Measurements from ENCODE around the gene DDX5. TPM values are rescaled to one million over a fixed set of nuclear protein-coding genes. Genes with fewer than 3 reads are reported as not detected.
"Not testable (repeated sequence)": the region's sequence is repeated elsewhere in the genome, so short reads cannot be mapped to it uniquely, and the experiment has no call there.

The DDX5 gene
- total RNA-seq, 2 experiments from 2014 or later = 679 to 698 TPM

DNA sequence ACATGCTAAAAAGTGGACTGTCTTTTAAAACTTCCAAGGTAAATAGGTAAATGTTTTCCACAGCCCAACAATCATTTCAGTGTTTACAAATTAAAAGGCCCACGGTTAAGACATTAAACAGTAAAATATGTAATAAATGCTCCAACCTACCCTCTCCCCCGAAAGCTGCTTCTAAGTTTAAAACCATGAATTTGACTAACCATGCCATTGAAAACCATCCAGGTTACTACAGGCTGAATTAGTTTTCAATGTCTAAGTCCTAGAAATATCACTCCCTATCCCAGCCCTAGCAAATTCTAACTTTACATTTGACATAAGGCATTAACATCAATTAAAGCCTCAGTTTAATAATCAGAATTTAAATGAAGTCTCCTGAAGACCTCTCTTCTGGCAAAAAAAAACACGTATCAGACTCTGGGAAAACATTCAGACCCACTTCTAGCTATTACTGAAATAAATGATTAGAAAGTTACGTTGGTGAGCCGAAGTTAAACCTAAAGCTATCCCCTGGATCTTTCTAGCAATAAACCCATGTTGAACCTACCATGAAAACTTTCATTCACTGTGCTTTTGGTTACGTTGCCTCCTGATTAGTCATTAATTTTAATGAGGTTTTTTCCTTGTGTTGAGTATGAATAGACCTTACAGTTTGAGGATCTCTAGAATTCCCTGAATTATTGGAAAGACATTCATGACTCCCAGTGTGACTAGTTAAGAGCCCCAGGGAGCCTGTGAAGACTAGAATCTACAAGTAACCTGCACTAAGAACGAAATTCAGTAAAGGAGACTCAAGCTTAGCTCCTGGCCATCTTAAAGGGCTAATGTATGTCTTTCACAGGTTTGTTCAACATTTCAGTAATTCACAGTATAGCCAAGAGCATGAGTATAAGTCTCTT, 7.5 kb downstream of the DDX5 start:
- POLR2A ChIA-PET = interaction anchor here (0.5 to 4.6 kb wide), 3 partner anchors 8 to 50 kb away, joined by 3 to 90 read pairs (median 4); partner anchors contain the start of genes CEP95 and DDX5
- CTCF ChIA-PET = interaction anchor here (0.7 to 2.8 kb wide), 3 partner anchors 7 to 151 kb away, joined by 3 to 15 read pairs (median 3); no protein-coding TSS in a partner anchor

DNA sequence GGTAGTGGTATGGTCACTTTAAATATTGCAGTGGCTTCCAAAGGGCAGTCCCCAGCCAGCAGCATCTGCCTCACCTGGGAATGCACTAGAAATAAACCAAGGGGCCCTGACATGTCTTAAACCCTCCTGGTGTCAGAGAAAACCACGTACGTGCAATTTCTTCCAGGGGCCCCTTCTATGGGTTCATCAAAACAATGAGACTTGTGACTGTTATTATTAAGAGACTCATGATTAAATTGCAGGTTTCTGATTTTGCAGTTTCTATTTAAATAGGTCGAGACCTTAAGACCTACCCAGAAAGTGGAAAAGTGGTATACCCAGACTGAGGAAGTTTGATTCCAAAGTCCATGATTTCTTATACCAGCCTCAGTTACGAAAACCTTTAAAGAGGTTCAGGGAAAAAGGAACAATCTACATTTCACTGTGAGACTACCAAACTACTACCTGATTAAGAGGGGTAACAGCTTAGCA, 8.5 kb downstream of the DDX5 start:
- ChIA-PET CTCF (interaction anchor here (0.7 to 2.8 kb wide), 5 partner anchors 8 to 152 kb away, joined by 3 to 15 read pairs (median 7); partner anchors contain the start of gene CEP95), POLR2A (interaction anchor here (0.5 to 4.6 kb wide), 3 partner anchors 9 to 291 kb away, joined by 3 to 90 read pairs (median 7); partner anchors contain the start of genes CEP95 and DDX5)

DNA sequence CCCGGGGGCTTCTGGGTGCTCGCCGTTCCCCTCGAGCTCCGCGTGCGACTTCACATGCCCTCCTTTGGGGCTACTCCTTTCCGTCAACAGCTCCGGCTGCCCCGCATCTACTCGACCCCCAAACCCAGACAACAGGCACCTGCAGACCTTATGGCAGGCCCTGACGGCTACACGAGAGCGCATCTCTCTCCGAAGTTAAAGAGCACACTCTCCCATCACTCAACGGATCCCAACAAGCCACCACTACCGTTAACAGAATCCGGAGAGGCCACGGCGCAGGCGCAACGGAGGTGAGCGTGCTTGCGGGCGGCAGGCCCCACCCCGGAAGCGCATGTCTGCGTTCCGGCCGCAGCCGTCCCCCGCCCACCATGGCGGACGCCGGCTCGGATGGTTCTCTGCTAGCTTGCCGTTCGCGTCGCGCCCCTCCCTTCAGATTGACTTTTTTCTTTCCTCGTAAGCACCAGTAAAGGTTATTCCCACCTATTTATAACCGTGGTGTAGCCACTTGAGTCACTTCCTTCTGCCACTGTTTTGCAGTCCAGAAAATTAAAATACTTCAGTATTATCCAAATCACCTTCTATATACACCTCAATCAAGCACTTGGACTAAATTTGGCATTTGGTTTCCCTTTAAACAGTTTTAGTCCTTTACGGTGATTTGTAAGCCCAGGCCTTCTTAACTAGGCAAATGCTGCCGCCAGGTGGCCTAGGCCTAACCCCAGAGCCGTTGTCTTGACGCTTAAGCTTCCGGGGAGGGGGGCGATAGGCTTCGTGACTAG, 9.1 kb downstream of the DDX5 start, which contains the start of gene POLG2:
Gene POLG2 (minus strand): TSS at position 269 of the 779 bp plus-strand sequence. CDS start 86 bp downstream, at position 183.
- CTCF ChIA-PET = interaction anchor here (1.0 to 2.8 kb wide), 6 partner anchors 8 to 163 kb away, joined by 3 to 15 read pairs (median 7); partner anchors contain the start of gene CEP95
- POLR2A ChIA-PET = interaction anchor here (0.5 to 4.6 kb wide), 3 partner anchors 9 to 291 kb away, joined by 3 to 90 read pairs (median 7); partner anchors contain the start of genes CEP95 and DDX5

DNA sequence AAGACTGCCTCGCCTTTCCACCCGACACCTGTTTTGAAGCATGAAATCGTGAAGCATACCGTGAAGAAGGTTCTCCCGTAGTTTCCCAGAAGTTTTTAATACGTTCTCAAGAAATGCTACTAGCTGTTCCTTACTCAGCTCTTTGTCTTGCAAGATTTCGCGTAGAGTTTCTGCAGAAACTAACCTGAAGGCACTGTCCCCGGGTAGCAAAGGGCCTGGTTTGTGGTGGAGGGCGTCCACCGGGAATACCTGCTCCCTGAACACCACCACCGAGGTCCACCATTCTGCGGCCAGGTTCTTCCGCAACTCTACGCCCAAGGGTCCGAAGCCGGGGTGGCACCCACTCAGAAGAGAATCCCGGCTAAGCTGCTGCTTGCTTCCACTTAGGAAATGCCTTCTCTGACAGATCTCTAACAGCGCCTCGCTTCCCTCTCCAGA, 9.7 kb downstream of the DDX5 start:
- CTCF ChIA-PET = interaction anchor here (1.0 to 2.8 kb wide), 6 partner anchors 9 to 163 kb away, joined by 3 to 15 read pairs (median 7); partner anchors contain the start of gene CEP95
- POLR2A ChIA-PET = interaction anchor here (1.0 to 4.6 kb wide), 2 partner anchors 10 to 77 kb away, joined by 3 to 90 read pairs; partner anchors contain the start of genes CEP95 and DDX5

DNA sequence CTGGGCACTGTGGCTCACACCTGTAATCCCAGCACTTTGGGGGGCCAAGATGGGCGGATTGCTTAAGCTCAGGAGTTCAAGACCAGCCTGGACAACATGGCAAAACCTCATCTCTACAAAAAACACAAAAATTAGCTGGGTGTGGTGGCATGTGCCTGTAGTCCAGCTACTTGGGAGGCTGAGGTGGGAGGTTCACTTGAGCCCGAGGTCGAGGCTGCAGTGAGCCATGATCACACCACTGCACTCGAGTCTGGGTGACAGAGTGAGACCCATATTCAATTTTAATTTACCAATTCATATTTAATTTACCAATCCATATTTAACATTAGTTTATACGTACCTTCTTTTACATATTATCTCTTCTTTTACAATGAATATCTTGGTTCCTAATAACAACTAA, 10.8 kb downstream of the DDX5 start:
- CTCF ChIA-PET = interaction anchor here (0.7 to 2.8 kb wide), 3 partner anchors 10 to 243 kb away, joined by 3 to 15 read pairs (median 5); partner anchors contain the start of gene CEP95

DNA sequence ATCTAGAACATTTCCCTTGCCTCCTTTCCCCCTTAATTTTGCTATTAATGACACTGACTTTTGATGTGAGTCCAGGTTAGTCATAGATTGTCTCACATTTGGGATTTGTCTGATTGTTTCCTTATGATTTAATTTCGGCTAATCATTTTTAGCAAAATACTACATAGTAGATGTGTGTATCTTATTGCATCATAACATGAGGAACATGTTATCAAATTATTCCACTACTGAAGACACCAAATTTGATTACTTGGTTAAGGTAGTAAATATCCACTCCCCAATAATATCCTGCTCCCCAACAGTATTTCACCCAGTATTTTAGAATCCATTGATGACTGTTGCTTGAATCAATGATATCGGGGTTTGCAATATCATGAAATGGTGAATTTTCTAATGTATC, 12.0 kb downstream of the DDX5 start:
- ChIA-PET CTCF (interaction anchor here (2.0 kb wide), 1 partner anchor 10 kb away, joined by 5 read pairs; no protein-coding TSS in a partner anchor), POLR2A (interaction anchor here (4.6 kb wide), 1 partner anchor 12 kb away, joined by 90 read pairs; the partner anchor contains the start of genes CEP95 and DDX5)

More for the DNA sequence above, 10.8 kb downstream of the DDX5 start:
- POLR2A ChIA-PET = interaction anchor here (4.6 kb wide), 1 partner anchor 11 kb away, joined by 90 read pairs; the partner anchor contains the start of genes CEP95 and DDX5

DNA sequence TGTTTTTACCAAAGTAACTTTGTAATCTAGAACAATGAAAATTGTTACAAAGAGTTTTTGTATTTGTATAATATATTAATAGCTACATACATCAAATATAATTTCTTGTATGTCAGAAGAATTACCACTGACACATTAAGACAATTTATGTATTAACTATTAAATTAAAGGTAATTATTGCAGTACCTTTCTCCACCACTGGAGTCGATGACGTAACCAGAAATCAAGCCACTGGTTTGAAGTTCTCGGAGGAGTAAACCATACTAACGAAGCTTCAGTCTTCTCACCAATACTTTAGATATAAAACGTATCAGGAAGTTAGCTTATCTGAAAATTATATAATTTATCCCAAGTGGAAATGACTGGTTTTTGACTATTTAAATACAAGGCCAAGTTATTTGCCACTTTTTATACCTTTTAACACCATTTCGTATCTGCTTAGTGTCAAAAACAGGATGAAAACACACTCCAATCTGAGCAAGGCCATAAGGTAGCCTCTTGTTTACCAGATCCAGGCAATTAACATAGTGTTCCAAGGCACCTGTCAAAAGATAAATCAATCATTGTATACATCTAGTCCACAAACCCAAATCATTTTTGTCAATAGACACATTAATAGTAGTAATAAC, 13.5 kb downstream of the DDX5 start:
- ChIA-PET POLR2A (interaction anchor here (0.5 to 4.0 kb wide), 4 partner anchors 10 to 641 kb away, joined by 3 to 25 read pairs (median 6); partner anchors contain the start of genes CEP95 and DDX5), CTCF (interaction anchor here (1.0 to 2.0 kb wide), 4 partner anchors 11 to 221 kb away, joined by 3 to 10 read pairs (median 4); no protein-coding TSS in a partner anchor)

DNA sequence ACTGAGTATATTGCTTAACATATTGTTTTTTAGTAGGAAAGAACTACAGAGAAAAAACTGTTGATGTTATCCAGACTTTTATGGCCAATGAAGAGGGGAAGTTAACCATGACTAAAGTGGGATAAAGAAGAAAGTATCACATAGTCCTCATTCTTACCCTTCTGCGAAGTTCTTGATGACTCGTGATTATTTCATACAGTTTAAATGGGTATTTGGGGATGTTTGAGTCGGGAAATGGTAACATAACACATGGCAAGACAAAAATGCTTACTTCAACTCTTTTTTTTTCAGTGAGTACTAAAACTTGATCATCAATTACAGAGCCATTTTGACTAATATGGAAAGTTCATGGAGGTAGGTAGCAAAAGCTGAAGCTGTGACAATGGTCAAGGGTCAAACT, 14.1 kb downstream of the DDX5 start:
- ChIA-PET CTCF (interaction anchor here (0.6 to 3.9 kb wide), 6 partner anchors 10 to 245 kb away, joined by 4 to 31 read pairs (median 5); partner anchors contain the start of genes CEP95 and DDX5), POLR2A (interaction anchor here (0.9 to 4.0 kb wide), 2 partner anchors 10 to 13 kb away, joined by 3 to 25 read pairs; partner anchors contain the start of genes CEP95 and DDX5)

DNA sequence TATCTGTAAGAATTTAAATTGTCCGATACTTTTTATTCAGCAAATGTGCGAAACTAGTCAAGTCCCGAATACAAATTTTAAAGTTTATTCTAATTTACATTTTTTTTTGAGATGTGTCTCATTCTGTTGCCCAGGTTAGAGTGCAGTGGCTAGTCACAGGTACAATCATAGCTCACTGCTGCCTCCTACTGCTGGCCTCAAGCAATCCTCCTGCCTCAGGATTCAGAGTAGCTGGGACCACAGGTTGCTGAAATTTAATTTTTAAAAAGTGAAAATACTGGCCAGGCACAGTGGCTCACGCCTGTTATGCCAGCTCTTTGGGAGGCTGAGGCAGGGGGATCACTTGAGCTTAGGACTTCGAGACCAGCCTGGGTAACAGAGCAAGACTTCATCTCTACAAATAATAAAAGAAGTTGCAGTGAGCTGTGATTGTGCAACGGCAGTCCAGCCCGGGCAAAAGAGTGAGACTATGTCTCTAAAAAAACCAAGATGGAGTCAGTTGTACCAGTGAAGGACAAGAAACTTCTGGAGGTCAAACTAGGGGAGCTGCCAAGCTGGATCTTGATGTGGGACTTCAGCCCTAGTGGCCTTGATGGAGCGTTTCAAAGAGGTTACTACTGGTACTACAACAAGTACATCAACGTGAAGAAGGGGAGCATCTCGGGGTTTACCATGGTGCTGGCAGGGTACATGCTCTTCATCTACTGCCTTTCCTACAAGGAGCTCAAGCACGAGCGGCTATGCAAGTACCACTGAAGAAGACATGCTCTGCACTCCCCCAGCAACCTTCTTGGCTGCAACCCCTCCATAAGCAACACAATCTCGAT, 14.8 kb downstream of the DDX5 start:
- CTCF ChIA-PET = interaction anchor here (0.6 to 3.9 kb wide), 6 partner anchors 9 to 245 kb away, joined by 3 to 31 read pairs (median 4); partner anchors contain the start of genes CEP95 and DDX5
- POLR2A ChIA-PET = interaction anchor here (1.0 to 4.0 kb wide), 2 partner anchors 14 to 17 kb away, joined by 3 to 25 read pairs; partner anchors contain the start of genes CEP95 and DDX5

DNA sequence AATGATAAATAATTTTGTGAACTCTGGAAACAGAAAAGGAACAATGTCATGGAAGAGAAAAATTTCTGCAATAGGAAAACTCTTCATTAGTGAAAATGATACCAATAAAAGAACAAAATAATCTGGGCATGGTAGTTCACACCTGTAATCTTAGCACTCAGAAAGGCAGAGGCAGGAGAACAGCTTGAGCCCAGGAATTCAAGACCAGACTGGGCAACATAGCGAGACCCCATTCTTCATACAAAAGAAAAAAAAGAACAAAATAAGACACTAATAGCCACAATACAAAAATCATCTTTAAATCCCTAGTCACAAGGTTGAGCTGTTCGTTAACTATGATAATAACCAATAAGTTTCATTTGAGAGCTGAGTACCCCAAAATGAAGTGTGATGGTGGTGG, 17.8 kb downstream of the DDX5 start:
- ChIA-PET POLR2A (no interaction called here), CTCF (interaction anchor here (0.6 to 3.9 kb wide), 2 partner anchors 68 to 132 kb away, joined by 3 to 31 read pairs; no protein-coding TSS in a partner anchor)

DNA sequence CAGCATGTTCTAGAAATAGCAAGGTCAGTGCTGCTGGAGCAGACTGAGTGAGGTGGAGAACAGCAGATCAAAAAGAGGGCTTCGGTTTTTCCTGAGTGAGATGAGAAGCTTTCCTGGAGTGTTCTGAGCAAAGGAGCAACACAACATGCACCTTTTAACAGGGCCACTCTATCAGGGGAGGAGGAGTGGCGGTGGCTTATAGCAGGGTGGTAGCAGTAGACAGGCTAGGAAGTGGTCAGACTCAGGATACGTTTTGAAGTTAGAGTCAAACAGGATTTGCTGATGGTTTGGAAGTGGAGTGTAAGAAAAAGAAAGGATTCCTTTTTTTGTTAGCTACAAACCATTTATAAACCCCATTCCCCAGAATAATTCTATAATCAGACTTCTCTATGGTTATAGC, 21.7 kb downstream of the DDX5 start:
- ChIA-PET CTCF (interaction anchor here (0.6 kb wide), 1 partner anchor 320 kb away, joined by 3 read pairs; no protein-coding TSS in a partner anchor), POLR2A (no interaction called here)

DNA sequence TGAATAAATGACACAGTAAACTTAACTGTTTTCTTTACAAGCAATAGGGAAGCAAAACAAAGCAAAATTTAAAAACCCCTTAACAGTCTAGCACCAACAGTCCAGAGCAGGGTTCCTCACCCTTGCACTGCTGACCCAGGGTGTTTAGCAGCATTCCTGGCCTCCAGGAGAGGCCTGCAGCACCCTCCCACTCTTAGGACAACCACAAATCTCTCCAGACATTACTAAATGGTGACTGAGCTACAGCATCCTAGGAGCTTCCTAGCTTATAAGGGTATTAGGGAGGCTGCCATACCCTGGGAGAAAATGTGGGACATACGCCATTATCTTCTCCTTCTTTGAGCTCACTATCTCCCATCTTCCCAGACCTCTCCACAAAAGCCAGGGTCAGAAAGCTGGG, 25.1 kb downstream of the DDX5 start:
- CTCF ChIA-PET = interaction anchor here (0.9 kb wide), 1 partner anchor 61 kb away, joined by 3 read pairs; no protein-coding TSS in a partner anchor
- POLR2A ChIA-PET = interaction anchor here (0.6 kb wide), 1 partner anchor 85 kb away, joined by 11 read pairs; no protein-coding TSS in a partner anchor

DNA sequence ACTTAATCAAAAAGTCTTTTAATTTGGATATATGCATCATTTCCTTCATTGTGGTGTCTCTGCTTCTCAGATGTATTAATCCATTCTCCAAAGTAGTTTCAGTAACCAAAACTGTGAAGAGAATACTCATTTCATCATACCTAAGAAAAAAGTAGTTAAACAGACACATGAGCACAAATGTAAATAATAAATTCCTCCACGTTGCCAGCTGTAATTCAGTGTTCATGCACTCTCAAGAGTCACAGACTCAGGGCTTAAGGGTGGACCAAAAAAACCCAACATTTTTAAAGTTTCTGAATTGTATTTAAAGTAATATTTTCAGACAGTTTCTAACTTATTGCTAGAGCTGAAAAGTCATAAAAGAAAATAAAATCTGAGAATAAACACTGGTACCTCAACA, 28.2 kb downstream of the DDX5 start:
- ChIA-PET CTCF (no interaction called here), POLR2A (no interaction called here)

DNA sequence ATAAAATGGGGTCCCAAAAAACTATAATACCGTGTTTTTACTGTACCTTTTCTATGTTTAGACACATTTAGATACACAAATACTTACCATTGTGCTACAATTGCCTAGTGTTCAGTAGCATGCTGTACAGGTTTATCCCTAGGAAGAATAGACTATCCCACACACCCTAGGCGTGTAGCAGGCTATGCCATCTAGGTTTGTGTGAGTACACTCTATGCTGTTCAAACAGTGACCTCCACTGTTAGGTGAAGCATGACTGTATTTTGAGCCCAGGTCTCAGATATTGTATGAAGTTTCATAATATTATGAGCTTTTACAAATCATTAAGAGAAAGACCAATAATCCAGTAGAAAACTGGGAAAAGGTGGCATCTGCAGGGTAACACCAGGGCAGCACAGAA, 33.5 kb downstream of the DDX5 start:
- ChIA-PET CTCF (no interaction called here), POLR2A (no interaction called here)

DNA sequence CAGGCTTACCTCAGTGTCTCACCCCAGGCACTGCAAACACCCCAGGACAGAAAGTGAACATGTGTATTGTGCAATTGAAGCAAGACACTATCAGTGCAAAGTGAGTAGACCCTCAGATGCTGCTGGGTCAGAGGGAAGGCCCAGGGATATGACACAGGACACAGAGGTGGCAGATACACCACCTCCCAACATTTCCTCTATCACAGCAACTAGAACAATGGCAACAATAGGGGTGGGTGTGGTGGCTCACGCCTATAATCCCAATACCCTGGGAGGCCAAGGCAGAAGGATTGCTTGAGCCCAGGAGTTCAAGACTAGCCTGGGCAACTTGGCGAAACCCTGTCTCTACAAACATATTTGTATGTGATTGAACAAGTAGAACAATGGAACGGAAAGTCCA, 34.6 kb downstream of the DDX5 start:
- CTCF ChIA-PET = no interaction called here
- POLR2A ChIA-PET = no interaction called here

DNA sequence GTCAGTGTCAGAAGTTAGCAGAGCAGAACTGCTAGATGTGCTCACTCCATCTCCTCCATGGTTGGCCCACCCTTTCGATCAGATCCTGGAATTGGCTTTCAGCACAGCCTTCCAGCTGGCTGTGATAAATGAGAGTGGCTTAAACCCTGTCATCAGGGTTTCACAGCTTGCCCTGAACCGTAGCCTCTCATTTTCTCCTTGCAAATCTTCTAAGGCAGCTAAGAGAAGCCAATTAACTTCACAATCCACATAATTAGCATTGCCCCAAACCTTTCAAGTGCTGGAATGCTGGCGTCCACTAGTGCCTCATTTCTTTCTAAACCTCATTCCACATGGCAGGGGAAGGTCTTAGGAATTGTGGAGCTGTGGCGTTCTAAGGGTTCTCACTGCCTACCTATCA, 35.5 kb downstream of the DDX5 start:
- CTCF ChIA-PET = interaction anchor here (0.6 kb wide), 1 partner anchor 28 kb away, joined by 3 read pairs; no protein-coding TSS in a partner anchor
- POLR2A ChIA-PET = no interaction called here

DNA sequence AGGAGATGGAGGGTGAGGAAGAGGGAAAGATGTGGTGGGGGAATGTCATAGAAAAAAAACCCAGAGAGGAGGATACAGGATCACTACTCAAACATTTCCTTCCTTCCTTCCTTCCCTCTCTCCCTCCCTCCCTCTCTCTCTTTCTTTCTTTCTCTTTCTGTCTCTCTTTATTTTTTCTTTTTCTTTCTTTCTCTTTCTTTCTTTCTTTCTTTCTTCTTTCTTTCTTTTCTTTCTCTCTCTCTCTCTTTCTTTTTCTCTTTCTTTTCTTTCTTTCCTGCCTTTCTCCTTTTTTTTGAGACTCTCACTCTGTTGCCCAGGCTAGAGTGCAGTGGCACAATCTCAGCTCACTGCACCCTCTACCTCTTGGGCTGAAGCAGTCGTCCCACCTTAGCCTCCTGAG, 39.3 kb downstream of the DDX5 start:
- CTCF ChIA-PET = interaction anchor here (0.9 kb wide), 1 partner anchor 109 kb away, joined by 3 read pairs; no protein-coding TSS in a partner anchor
- POLR2A ChIA-PET = not testable (repeated sequence)
